Urinary bladder (tissue), 4 donors: Measurements from ENCODE around the gene OXGR1. TPM values are rescaled to one million over a fixed set of nuclear protein-coding genes. Genes with fewer than 3 reads are reported as not detected.

ENCODE experiments used
- DNase-seq: peaks from one replicate; pipeline ENCODE4 v3.0.0-alpha.2; 2015; ENCODE audit errors: extremely low spot score
- H3K27ac ChIP-seq: one replicate; pipeline ENCODE4 v1.5.1; 2013; ENCODE audit warnings: low read depth, mild to moderate bottlenecking, moderate library complexity
- H3K36me3 ChIP-seq: one replicate; pipeline ENCODE4 v1.6.1; 2013; ENCODE audit warnings: mild to moderate bottlenecking, moderate library complexity; ENCODE audit not compliant: insufficient read depth
- H3K4me1 ChIP-seq: one replicate; pipeline ENCODE4 v1.6.1; 2013; ENCODE audit warnings: mild to moderate bottlenecking, moderate library complexity; ENCODE audit not compliant: insufficient read depth
- H3K4me3 ChIP-seq: one replicate; pipeline ENCODE4 v1.5.1; 2013; ENCODE audit warnings: low read depth, low read length
- WGBS: extraction: QIAGEN DNeasy Blood & Tissue Kit; methylation state at CpG from one replicate; pipeline ENCODE4 v1.1.7; 2013; 5-methylcytosine and 5-hydroxymethylcytosine counted together
- polyA plus RNA-seq: library from polyadenylated mRNA; stranded (reverse); fragments of 200-250 nt; gene quantifications from one replicate; pipeline ENCODE4 v1.2.3, GENCODE V29; 2013
- total RNA-seq: library from RNA; depleted of rRNA; stranded (reverse); fragments of >200 nt; gene quantifications from one replicate; pipeline ENCODE4 v1.2.3, GENCODE V29; 2014
- donor health status: healthy with polysubstance abuse.
- donor health status: healthy.

OXGR1 gene
- total and polyA plus RNA-seq, 2 donors = 0.51 to 1.1 TPM

DNA sequence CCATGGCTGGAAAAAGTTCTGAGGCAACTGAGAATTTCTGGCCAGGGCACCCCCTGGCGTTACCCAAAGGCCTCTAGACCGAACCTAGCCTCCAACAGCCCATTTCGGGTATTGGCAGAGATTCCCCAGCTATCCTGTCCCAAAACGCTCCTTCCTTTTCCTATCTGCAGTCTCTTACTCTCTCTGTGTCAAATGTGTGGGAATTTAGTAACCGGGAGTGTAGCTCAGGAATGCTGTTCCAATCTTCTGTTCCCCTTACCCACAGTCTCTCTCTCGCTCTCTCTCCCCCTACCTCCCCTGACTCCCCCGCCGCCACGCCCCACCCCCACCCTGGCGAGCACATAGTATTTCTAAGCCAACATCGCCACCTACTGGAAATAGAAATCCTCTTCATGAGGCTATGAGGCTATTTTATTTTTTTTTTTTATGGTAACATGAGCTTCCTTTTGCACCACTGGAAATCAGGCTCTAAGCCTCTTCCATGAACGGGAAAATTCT, 27.0 kb downstream of the OXGR1 start:
- Histone ChIP-seq H3K36me3 (no peaks in the 10 kb centered on the region), H3K27ac (no peak overlapping the region), H3K4me3 (no peak overlapping the region), H3K4me1 (no peaks in the 10 kb centered on the region)
- no peak for DNase-seq
- 81% methylated on average over 12 of the region's 12 CpGs for WGBS

DNA sequence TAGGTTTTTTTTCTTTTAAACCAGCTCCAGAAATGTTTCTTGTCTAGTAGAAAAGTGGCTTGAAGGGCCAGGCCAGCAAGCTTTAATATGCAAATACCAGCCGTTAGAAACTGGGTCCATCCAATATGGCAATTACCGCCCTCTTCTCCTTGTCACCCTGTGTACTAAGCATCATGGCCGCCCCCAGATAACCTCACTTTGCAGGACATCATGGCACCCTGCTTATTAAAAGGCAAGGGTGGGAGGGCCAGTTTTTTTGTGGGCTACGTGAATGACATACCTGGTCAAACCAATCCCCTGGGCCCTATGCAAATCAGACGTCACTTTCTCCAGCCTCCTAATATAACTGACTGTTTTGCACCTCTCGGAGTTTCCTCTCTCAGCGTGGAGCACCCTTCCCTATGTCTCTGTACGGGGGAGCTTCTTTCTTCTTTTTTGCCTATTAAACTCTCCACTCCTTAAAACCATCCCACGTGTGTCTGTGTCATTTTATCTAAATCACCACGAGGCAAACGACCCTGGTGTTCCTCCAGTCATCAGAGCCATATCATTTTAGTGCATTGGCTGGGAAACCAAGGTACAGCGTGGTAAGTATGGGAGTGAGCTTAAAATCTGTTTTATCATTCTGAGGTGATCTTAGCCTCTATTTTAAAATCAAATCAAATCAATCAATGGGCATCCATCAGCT, 27.7 kb downstream of the OXGR1 start:
- no peak overlapping the region for H3K27ac ChIP-seq
- no peak overlapping the region for H3K4me3 ChIP-seq
- WGBS = 90% methylated on average over 12 of the region's 12 CpGs
- no peaks in the 10 kb centered on the region for H3K4me1 ChIP-seq
- no peaks in the 10 kb centered on the region for H3K36me3 ChIP-seq
- DNase-seq = no peak

DNA sequence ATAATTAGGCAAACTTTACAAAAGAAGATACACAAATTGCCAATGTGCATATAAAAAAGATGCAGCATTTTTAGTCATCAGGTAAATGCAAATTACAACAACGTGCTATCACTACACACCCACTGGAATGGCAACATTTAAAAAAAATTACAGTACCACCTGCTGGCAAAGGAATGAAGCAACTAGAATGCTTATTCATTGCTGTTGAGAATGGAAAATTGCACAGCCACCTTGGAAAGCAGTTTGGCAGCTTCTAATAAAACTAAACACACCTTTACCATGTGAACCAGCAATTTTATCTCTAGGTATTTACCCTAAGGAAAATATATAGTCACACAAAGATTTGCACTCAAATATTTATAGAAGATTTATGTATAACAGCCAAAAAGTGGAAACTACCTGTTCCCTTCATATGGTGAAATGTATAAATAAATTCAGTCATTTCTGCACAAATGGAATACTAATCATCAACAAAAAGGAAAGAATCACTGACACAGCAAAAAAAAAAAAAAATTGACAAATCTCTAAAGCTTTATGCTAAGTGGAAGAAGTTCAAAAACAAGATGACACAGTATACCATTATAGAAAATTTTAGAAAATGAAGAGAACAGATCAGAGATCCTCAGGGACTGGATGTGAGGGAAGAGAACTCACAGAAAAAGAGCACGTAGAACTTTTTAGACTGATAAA, 30.3 kb downstream of the OXGR1 start:
- no peak overlapping the region for H3K4me3 ChIP-seq
- H3K27ac ChIP-seq = no peak overlapping the region
- 79% methylated on average over 2 of the region's 2 CpGs for WGBS
- no peaks in the 10 kb centered on the region for H3K4me1 ChIP-seq
- no peak for DNase-seq
- no peaks in the 10 kb centered on the region for H3K36me3 ChIP-seq

DNA sequence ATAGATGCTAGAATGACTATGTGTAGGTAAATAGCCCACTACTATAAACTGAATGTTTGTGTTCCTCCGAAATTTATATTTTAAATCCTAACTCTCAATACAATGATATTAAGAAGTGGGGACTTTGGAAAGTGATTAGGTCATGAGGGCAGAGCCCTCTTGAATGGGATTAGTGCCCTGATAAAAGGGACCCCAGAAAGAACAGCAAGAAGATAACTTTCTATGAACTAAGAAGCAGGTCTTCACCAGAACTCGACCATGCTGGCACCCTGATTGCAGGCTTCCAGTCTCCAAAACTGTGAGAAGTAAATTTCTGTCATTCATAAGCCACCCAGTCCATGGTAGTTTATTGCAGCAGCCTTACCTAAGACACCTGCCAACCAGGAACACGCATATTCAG, 33.9 kb downstream of the OXGR1 start:
- WGBS = 87% methylated on average over 3 of the region's 3 CpGs
- H3K4me1 ChIP-seq = no peaks in the 10 kb centered on the region
- no peak overlapping the region for H3K4me3 ChIP-seq
- DNase-seq = no peak
- H3K36me3 ChIP-seq = no peaks in the 10 kb centered on the region
- H3K27ac ChIP-seq = no peak overlapping the region

DNA sequence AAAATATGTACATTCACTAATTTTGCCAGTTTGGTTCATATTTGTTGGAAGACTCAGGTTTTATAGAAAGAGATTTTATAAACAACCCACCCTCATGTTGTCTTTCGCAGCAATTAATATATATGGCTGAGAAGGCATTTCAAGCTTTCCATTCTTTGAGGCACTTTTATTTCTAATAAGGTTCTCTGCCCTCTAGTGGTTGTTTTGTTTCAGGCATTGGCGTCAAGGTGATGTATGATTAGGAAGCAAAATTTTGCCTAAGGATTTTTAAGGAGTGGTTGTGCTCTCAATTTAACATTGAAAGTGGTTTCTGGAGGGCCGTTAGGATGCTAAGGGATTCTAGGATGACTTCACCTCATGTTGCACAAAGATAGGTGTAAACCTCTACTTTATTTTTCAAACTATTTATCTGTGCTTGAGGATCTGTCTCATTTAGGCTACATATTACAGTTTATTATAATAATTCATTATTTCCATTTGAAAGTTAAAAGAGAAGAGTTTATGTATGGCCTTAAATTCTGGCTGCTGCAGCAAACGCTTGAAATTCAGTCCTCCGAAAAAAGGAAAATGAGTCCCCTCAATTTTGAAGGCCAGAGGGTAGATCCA, 35.9 kb downstream of the OXGR1 start:
- H3K27ac ChIP-seq = no peak overlapping the region
- WGBS = 47% methylated on average over 5 of the region's 5 CpGs
- no peaks in the 10 kb centered on the region for H3K36me3 ChIP-seq
- H3K4me3 ChIP-seq = no peak overlapping the region
- DNase-seq = no peak
- no peaks in the 10 kb centered on the region for H3K4me1 ChIP-seq

DNA sequence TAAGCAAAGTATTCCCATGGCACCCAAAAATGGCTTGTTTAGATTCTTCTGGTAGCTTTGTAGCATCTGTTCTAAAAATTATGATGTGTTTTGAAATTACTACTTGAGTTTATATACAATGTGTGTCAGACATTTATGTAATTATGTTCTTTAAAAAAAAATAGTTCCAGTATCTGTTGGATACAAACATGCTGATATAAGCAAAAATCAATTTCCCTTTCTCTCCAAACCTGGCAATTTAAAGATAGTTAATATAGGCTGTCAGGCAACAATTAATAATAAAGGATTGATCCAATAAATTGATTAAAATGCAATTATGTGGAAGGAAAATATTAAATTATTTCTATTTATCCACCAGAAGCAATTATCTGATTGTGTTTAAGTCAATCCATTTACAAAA, 41.7 kb downstream of the OXGR1 start:
- H3K36me3 ChIP-seq = no peaks in the 10 kb centered on the region

DNA sequence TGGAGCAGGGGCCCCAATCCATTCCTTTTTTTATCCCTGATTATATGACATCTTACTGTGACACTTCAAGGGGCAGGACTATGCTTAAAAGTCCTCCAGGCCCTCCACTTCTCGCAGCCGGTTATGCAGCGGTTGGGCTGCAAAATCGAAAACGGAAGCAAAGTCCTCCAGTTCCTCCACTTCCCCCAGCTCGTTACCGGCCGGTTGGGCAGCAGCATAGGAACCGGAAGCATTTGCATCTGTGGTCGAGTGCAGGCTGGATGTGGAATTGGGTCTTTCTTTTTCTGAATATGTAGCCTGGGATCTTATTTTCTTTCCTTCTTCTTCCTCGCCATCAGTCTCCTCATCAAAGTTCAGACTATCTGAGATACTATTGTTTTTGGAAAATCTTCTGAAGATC, 46.1 kb downstream of the OXGR1 start:
- no peak overlapping the region for H3K4me3 ChIP-seq
- H3K4me1 ChIP-seq = peaks cover 1% of the 10 kb centered on the region
- DNase-seq = no peak
- no peak overlapping the region for H3K27ac ChIP-seq
- 93% methylated on average over 11 of the region's 11 CpGs for WGBS
- H3K36me3 ChIP-seq = no peaks in the 10 kb centered on the region

More for the DNA sequence above, 41.7 kb downstream of the OXGR1 start:
- DNase-seq = no peak
- Histone ChIP-seq H3K4me3 (no peak overlapping the region), H3K27ac (no peak overlapping the region), H3K4me1 (no peaks in the 10 kb centered on the region)

DNA sequence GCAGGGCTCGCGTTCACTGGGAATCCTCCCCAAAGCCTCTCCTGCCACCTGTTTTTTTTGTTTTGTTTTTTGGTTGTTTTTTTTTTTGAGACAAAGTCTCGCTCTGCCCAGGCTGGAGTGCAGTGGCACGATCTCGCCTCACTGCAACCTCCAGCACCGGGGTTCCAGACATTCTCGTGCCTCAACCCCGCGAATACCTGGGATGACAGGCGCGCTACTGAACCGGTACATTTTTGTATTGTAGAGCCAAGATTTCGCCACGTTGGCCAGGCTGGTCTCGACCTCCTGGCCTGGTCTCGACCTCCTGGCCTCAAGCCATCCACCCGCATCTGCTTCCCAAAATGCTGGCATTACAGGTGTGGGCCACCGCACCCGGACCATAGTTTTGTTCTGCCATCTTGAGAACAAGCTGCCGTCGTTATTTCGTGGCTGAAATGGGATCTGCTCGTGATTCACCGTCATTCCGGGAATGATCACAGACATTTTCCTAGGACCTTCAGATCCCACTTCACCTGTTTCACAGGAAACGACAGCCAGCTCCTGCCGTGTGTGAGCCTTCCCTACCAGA, 46.8 kb downstream of the OXGR1 start:
- no peak for DNase-seq
- 96% methylated on average over 27 of the region's 27 CpGs for WGBS
- Histone ChIP-seq H3K4me3 (no peak overlapping the region), H3K27ac (no peak overlapping the region), H3K4me1 (peaks cover 1% of the 10 kb centered on the region), H3K36me3 (no peaks in the 10 kb centered on the region)

DNA sequence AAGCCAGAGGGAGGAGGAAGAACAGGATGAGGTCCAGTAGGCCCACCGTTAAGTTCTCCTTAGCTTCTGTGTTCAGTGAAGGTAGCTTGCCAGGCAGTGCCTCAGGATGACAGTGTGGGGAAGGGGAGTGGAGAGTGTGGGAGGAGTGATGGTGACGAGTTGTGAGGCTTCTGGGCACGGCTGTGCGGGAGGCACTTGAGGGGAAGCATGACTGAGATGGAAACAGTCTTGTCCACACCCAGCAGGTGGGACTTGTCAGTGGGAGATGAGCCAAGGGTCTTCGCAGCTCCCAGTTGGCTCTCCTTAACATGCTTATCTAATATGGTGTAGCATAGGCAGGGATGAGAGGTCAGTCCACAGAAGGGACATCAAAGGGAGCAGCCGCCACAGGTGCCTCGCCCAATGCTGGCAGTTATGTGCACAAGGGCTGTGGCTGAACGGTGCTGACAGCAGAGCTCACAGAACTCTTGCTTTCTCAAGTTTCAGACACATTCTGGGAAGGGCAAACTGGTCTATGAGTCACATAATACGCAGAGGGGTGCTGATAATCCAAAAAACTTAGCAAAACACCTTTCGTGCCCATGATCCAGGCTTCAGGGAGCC, 47.5 kb downstream of the OXGR1 start:
- no peak overlapping the region for H3K4me3 ChIP-seq
- H3K4me1 ChIP-seq = peaks cover 1% of the 10 kb centered on the region
- WGBS = 54% methylated on average over 10 of the region's 10 CpGs
- no peak overlapping the region for H3K27ac ChIP-seq
- H3K36me3 ChIP-seq = no peaks in the 10 kb centered on the region
- DNase-seq = no peak

DNA sequence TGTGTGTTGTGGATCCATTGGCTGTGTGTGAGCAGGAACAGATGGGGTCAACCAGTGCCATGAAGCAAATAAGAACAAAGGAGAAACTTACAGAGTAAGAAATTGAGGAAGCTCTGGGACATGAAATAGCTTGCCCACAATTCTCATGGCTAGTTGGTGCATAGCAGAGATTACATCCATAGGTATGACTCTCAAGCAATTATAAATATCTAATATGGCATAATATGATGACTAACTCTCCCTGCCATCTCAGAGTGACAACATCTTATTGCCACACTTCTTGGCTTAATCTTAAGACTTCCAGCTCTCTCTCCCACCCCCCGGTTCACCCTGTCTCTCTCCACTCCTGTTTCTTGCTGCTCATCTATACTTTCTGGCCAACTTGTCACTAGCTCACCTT, 53.3 kb downstream of the OXGR1 start:
- peaks cover 1% of the 10 kb centered on the region for H3K4me1 ChIP-seq
- DNase-seq = no peak
- H3K36me3 ChIP-seq = no peaks in the 10 kb centered on the region
- H3K27ac ChIP-seq = no peak overlapping the region
- 84% methylated on average over 1 of the region's 1 CpG for WGBS
- H3K4me3 ChIP-seq = no peak overlapping the region

DNA sequence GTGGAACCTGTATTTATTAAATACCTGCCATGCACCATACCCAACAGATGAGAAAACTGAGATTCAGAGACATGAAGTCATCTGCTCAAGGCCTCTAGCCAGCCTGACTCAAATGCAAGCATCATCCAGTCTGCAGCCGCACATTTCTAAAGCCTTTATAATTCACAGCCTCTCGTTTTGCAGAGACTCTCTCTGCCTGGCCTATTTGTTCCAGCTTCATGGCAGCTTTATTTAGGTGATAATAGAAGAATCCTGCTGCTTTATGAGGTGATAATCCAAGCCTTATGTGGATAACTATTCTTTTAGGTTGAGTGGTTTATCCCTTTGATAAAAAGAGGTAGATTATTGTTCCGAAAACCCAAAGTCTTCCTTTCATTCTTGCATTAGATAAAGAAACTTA, 58.4 kb downstream of the OXGR1 start:
- no peaks in the 10 kb centered on the region for H3K4me1 ChIP-seq
- H3K4me3 ChIP-seq = no peak overlapping the region
- H3K36me3 ChIP-seq = no peaks in the 10 kb centered on the region
- no peak for DNase-seq
- no peak overlapping the region for H3K27ac ChIP-seq
- WGBS = 41% methylated on average over 3 of the region's 3 CpGs
